GM23338 (cell line): ENCODE measurements around the gene FOXR1. TPM values are rescaled to one million over a fixed set of nuclear protein-coding genes. Genes with fewer than 3 reads are reported as not detected.

Source experiments
- ATAC-seq: fragments of 200-7000 bp; cut with Tn5 transposase; 3 replicates; pipeline ENCODE4 v1.9.1; 2020
- DNase-seq: peaks from one replicate; pipeline ENCODE4 v3.0.0-alpha.2; 2015; ENCODE audit warnings: low spot score
- H2AFZ ChIP-seq: fragments of 200-600 bp; sonication (generic); 2 replicates; pipeline ENCODE4 v1.8.0; 2016; ENCODE audit warnings: antibody characterized with exemption, mild to moderate bottlenecking, moderate library complexity
- H3F3A ChIP-seq: fragments of 200-600 bp; sonication (generic); replicated peaks from 2 replicates; pipeline ENCODE4 v1.8.0; 2017; ENCODE audit warnings: antibody characterized with exemption, mixed run types, low read depth
- H3K27ac ChIP-seq: fragments of 200-600 bp; sonication (generic); 2 replicates; pipeline ENCODE4 v1.6.1; 2016; ENCODE audit warnings: low read depth
- H3K27me3 ChIP-seq: fragments of 200-600 bp; sonication (generic); 2 replicates; pipeline ENCODE4 v1.8.0; 2016; ENCODE audit warnings: mild to moderate bottlenecking, mixed run types, moderate library complexity; ENCODE audit not compliant: insufficient read depth
- H3K36me3 ChIP-seq: fragments of 200-600 bp; sonication (generic); 2 replicates; pipeline ENCODE4 v1.8.0; 2016; ENCODE audit warnings: mild to moderate bottlenecking; ENCODE audit not compliant: insufficient read depth
- H3K4me1 ChIP-seq: fragments of 200-600 bp; sonication (generic); 2 replicates; pipeline ENCODE4 v1.8.0; 2016; ENCODE audit warnings: mild to moderate bottlenecking, moderate library complexity; ENCODE audit not compliant: insufficient read depth
- H3K4me2 ChIP-seq: fragments of 200-600 bp; sonication (generic); 2 replicates; pipeline ENCODE4 v1.7.1; 2017; ENCODE audit warnings: mixed run types
- H3K4me3 ChIP-seq: fragments of 200-600 bp; sonication (generic); 2 replicates; pipeline ENCODE4 v1.6.1; 2016; ENCODE audit warnings: mixed run types
- H3K79me2 ChIP-seq: fragments of 200-600 bp; sonication (generic); replicated peaks from 2 replicates; pipeline ENCODE4 v1.8.0; 2017; ENCODE audit warnings: mild to moderate bottlenecking; ENCODE audit not compliant: insufficient read depth
- H3K9me2 ChIP-seq: fragments of 200-600 bp; sonication (generic); 2 replicates; pipeline ENCODE4 v1.8.0; 2017; ENCODE audit not compliant: insufficient read depth
- H4K20me1 ChIP-seq: fragments of 200-600 bp; sonication (generic); replicated peaks from 2 replicates; pipeline ENCODE4 v1.8.0; 2017; ENCODE audit warnings: mild to moderate bottlenecking; ENCODE audit not compliant: insufficient read depth
- H3K27ac Mint-ChIP-seq: 2 replicates; pipeline ENCODE4 v1.8.0; 2020; ENCODE audit warnings: inconsistent platforms, mild to moderate bottlenecking, moderate library complexity, mixed read lengths
- H3K27me3 Mint-ChIP-seq: 3 replicates; pipeline ENCODE4 v1.8.0; 2022; ENCODE audit warnings: low read depth, mild to moderate bottlenecking, moderate library complexity, mixed read lengths, inconsistent platforms; ENCODE audit not compliant: insufficient read depth, poor library complexity
- H3K36me3 Mint-ChIP-seq: 3 replicates; pipeline ENCODE4 v1.8.0; 2021; ENCODE audit warnings: low read depth, mild to moderate bottlenecking, inconsistent platforms, moderate library complexity, mixed read lengths
- H3K4me1 Mint-ChIP-seq: 3 replicates; pipeline ENCODE4 v1.8.0; 2020; ENCODE audit warnings: mild to moderate bottlenecking, inconsistent platforms, mixed read lengths
- H3K4me3 Mint-ChIP-seq: 3 replicates; pipeline ENCODE4 v1.8.0; 2021; ENCODE audit warnings: moderate library complexity, mild to moderate bottlenecking, inconsistent platforms, mixed read lengths
- H3K9me3 Mint-ChIP-seq: 3 replicates; pipeline ENCODE4 v1.8.0; 2020; ENCODE audit warnings: moderate library complexity, mild to moderate bottlenecking, inconsistent platforms, mixed read lengths
- CREB1 ChIP-seq: fragments of 250-450 bp; sonication (Bioruptor Pico); IDR thresholded peaks from 2 replicates; pipeline ENCODE4 v1.5.0; 2020; ENCODE audit warnings: low read depth, mild to moderate bottlenecking, moderate library complexity
- ETS1 ChIP-seq: IDR thresholded peaks from 2 replicates; pipeline ENCODE4 v1.6.1; 2016; ENCODE audit warnings: antibody characterized with exemption
- EZH2phosphoT487 ChIP-seq: fragments of 200-600 bp; sonication (generic); IDR thresholded peaks from one replicate; pipeline ENCODE4 v1.8.1; 2018; ENCODE audit warnings: antibody characterized with exemption; ENCODE audit not compliant: unreplicated experiment
- JUNB ChIP-seq: IDR thresholded peaks from one replicate; pipeline ENCODE4 v1.6.1; 2016; ENCODE audit warnings: antibody characterized with exemption; ENCODE audit not compliant: unreplicated experiment
- NANOG ChIP-seq: IDR thresholded peaks from 2 replicates; pipeline ENCODE4 v1.6.1; 2016; ENCODE audit warnings: antibody characterized with exemption, borderline replicate concordance
- POLR2AphosphoS5 ChIP-seq: IDR thresholded peaks from 2 replicates; pipeline ENCODE4 v1.6.1; 2016; ENCODE audit warnings: antibody characterized with exemption, low read depth
- STAT1 ChIP-seq: IDR thresholded peaks from one replicate; pipeline ENCODE4 v1.6.1; 2016; ENCODE audit warnings: antibody characterized with exemption; ENCODE audit not compliant: unreplicated experiment
- polyA plus RNA-seq: library from polyadenylated mRNA; unstranded; fragments of >200 nt; fragmentation: Nextera tagmentation; extraction: Ambion mirVana; gene quantifications from 2 replicates; pipeline ENCODE4 v1.2.1, GENCODE V29; 2016
- total RNA-seq: library from RNA; depleted of rRNA; stranded (reverse); fragments of >200 nt; shearing (Covaris generic); gene quantifications from 2 replicates; pipeline ENCODE4 v1.2.3, GENCODE V29; 2014
- TF ChIP-seq, protein P1 (sequence below): fragments of 250-450 bp; sonication (Bioruptor Pico); IDR thresholded peaks from 2 replicates; pipeline ENCODE4 v1.5.0; 2020; ENCODE audit warnings: mild to moderate bottlenecking, moderate library complexity

FOXR1 gene
- total and polyA plus RNA-seq, 2 experiments from 2014 or later: not detected

DNA sequence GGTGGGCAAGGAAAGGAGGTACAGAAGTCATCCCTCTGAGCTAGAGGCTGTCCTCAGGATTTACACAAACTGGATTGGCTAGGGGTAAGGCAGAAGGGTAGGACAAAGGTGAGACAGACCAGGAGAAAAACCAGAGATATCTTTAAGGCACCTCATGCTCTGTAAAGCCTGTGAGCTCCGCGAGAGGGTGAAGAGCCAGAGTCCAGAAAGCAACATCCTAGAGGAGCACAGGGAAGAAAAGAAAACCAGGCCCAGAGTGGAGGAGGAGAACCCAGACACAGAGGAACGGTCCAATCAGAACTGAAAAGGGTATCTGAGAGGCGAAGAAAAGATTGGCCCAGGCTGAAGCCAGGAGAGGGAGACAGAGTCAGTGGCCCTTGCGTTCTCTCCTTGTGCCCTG is 54.0 kb downstream of the FOXR1 start:
- Histone ChIP-seq H3K4me1 (peaks cover 14% of the 10 kb centered on the region), H3K27ac (0 out of 2 replicates have a peak overlapping the region, but pooled peaks have one; percentile 59), H3F3A (peaks cover 34% of the 10 kb centered on the region), H4K20me1 (peaks cover 15% of the 10 kb centered on the region), H3K79me2 (peaks cover 23% of the 10 kb centered on the region), H2AFZ (no peak overlapping the region), H3K4me3 (no peak overlapping the region), H3K36me3 (peaks cover 34% of the 10 kb centered on the region), H3K27me3 (no peaks in the 10 kb centered on the region), H3K9me2 (no peaks in the 10 kb centered on the region), H3K4me2 (no peak overlapping the region)
- H3K4me3 Mint-ChIP-seq: no peak overlapping the region
- DNase-seq: no peak
- H3K36me3 Mint-ChIP-seq: peaks cover 68% of the 10 kb centered on the region
- H3K27ac Mint-ChIP-seq: no peak overlapping the region
- peaks cover 24% of the 10 kb centered on the region for H3K27me3 Mint-ChIP-seq
- no peak for TF ChIP-seq JUNB
- TF ChIP-seq EZH2phosphoT487: no peak
- no peak for TF ChIP-seq CREB1 (CRISPR knock-in tag)
- peaks cover 31% of the 10 kb centered on the region for H3K4me1 Mint-ChIP-seq
- no peaks in the 10 kb centered on the region; the same call in 2 of the 3 replicates for H3K9me3 Mint-ChIP-seq
- no peak for ATAC-seq

- DNase-seq (no peak), ATAC-seq (no peak)
- H3K27ac ChIP-seq: 0 out of 2 replicates have a peak overlapping the region, but pooled peaks have one; percentile 59
- H3K4me3 Mint-ChIP-seq: no peak overlapping the region
- H3K4me3 ChIP-seq: no peak overlapping the region
- H3K27me3 Mint-ChIP-seq: peaks cover 25% of the 10 kb centered on the region
- peaks cover 14% of the 10 kb centered on the region for H3K4me1 ChIP-seq
- TF ChIP-seq EZH2phosphoT487 (no peak), NANOG (no peak)
- H3K4me2 ChIP-seq: no peak overlapping the region
- H3K27ac Mint-ChIP-seq: no peak overlapping the region
- peaks cover 31% of the 10 kb centered on the region for H3K4me1 Mint-ChIP-seq
- H3K36me3 ChIP-seq: peaks cover 30% of the 10 kb centered on the region
- H3K79me2 ChIP-seq: peaks cover 17% of the 10 kb centered on the region
- no peaks in the 10 kb centered on the region for H3K9me2 ChIP-seq
- H3K36me3 Mint-ChIP-seq: peaks cover 67% of the 10 kb centered on the region
- no peak overlapping the region for H2AFZ ChIP-seq
- no peaks in the 10 kb centered on the region for H3K27me3 ChIP-seq
- H3F3A ChIP-seq: peaks cover 34% of the 10 kb centered on the region
- no peaks in the 10 kb centered on the region; the same call in 2 of the 3 replicates for H3K9me3 Mint-ChIP-seq
- H4K20me1 ChIP-seq: peaks cover 15% of the 10 kb centered on the region
These were observed 54.6 kb downstream of the FOXR1 start for GRCh38 chr11:119025978-119026766.

- peaks cover 59% of the 10 kb centered on the region for H3K36me3 Mint-ChIP-seq
- ATAC-seq (no peak), DNase-seq (no peak)
- peaks cover 26% of the 10 kb centered on the region for H3K27me3 Mint-ChIP-seq
- Histone ChIP-seq H3K4me1 (peaks cover 14% of the 10 kb centered on the region), H4K20me1 (peaks cover 15% of the 10 kb centered on the region), H3K27me3 (no peaks in the 10 kb centered on the region), H3K27ac (no peak overlapping the region), H3K36me3 (peaks cover 22% of the 10 kb centered on the region), H3F3A (peaks cover 39% of the 10 kb centered on the region), H3K4me3 (no peak overlapping the region), H3K79me2 (peaks cover 9% of the 10 kb centered on the region), H3K4me2 (no peak overlapping the region), H2AFZ (no peak overlapping the region), H3K9me2 (no peaks in the 10 kb centered on the region)
- no peak overlapping the region; the same call in 1 of the 2 replicates for H3K27ac Mint-ChIP-seq
- H3K9me3 Mint-ChIP-seq: no peaks in the 10 kb centered on the region; the same call in 2 of the 3 replicates
- peaks cover 31% of the 10 kb centered on the region for H3K4me1 Mint-ChIP-seq
- H3K4me3 Mint-ChIP-seq: no peak overlapping the region
- TF ChIP-seq STAT1 (no peak), EZH2phosphoT487 (no peak), CREB1 (CRISPR knock-in tag) (no peak), NANOG (no peak), JUNB (no peak), ETS1 (no peak), POLR2AphosphoS5 (no peak)
- TF ChIP-seq, protein P1, sequence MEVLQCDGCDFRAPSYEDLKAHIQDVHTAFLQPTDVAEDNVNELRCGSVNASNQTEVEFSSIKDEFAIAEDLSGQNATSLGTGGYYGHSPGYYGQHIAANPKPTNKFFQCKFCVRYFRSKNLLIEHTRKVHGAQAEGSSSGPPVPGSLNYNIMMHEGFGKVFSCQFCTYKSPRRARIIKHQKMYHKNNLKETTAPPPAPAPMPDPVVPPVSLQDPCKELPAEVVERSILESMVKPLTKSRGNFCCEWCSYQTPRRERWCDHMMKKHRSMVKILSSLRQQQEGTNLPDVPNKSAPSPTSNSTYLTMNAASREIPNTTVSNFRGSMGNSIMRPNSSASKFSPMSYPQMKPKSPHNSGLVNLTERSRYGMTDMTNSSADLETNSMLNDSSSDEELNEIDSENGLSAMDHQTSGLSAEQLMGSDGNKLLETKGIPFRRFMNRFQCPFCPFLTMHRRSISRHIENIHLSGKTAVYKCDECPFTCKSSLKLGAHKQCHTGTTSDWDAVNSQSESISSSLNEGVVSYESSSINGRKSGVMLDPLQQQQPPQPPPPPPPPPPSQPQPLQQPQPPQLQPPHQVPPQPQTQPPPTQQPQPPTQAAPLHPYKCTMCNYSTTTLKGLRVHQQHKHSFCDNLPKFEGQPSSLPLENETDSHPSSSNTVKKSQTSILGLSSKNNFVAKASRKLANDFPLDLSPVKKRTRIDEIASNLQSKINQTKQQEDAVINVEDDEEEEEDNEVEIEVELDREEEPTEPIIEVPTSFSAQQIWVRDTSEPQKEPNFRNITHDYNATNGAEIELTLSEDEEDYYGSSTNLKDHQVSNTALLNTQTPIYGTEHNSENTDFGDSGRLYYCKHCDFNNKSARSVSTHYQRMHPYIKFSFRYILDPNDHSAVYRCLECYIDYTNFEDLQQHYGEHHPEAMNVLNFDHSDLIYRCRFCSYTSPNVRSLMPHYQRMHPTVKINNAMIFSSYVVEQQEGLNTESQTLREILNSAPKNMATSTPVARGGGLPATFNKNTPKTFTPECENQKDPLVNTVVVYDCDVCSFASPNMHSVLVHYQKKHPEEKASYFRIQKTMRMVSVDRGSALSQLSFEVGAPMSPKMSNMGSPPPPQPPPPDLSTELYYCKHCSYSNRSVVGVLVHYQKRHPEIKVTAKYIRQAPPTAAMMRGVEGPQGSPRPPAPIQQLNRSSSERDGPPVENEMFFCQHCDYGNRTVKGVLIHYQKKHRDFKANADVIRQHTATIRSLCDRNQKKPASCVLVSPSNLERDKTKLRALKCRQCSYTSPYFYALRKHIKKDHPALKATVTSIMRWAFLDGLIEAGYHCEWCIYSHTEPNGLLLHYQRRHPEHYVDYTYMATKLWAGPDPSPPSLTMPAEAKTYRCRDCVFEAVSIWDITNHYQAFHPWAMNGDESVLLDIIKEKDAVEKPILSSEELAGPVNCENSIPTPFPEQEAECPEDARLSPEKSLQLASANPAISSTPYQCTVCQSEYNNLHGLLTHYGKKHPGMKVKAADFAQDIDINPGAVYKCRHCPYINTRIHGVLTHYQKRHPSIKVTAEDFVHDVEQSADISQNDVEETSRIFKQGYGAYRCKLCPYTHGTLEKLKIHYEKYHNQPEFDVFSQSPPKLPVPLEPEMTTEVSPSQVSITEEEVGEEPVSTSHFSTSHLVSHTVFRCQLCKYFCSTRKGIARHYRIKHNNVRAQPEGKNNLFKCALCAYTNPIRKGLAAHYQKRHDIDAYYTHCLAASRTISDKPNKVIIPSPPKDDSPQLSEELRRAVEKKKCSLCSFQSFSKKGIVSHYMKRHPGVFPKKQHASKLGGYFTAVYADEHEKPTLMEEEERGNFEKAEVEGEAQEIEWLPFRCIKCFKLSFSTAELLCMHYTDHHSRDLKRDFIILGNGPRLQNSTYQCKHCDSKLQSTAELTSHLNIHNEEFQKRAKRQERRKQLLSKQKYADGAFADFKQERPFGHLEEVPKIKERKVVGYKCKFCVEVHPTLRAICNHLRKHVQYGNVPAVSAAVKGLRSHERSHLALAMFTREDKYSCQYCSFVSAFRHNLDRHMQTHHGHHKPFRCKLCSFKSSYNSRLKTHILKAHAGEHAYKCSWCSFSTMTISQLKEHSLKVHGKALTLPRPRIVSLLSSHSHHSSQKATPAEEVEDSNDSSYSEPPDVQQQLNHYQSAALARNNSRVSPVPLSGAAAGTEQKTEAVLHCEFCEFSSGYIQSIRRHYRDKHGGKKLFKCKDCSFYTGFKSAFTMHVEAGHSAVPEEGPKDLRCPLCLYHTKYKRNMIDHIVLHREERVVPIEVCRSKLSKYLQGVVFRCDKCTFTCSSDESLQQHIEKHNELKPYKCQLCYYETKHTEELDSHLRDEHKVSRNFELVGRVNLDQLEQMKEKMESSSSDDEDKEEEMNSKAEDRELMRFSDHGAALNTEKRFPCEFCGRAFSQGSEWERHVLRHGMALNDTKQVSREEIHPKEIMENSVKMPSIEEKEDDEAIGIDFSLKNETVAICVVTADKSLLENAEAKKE (CRISPR knock-in tag): no peak
These were observed 55.4 kb downstream of the FOXR1 start for GRCh38 chr11:119026970-119027369.
